HG02571 (cell line): ENCODE data around the gene CUL7.
A peak's percentile ranks its signal among the peaks of the same experiment; 100 is the strongest.
"Not testable (repeated sequence)": the region's sequence is repeated elsewhere in the genome, so short reads cannot be mapped to it uniquely, and the experiment has no call there.

Experiments used
- ATAC-seq: cut with Tn5 transposase; IDR thresholded peaks from one replicate; pipeline ENCODE4 v1.9.1; 2021; ENCODE audit warnings: mild to moderate bottlenecking, moderate library complexity; ENCODE audit not compliant: unreplicated experiment

Gene CUL7

DNA sequence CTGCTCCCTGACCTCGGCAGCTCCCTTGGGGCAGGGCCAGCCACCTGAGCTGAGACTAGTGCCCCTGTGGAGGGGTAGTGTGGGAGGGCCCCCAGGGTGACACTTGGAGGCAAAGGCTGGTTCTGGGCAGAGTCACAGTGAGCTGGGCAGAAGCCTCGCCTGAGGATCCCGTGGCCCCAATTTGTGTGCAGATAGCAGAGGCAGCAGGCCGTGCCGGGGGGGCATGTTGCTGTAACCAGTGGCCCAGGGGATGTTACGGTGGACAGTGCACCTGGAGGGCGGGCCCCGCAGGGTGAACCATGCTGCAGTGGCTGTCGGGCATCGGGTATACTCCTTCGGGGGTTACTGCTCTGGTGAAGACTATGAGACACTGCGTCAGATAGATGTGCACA, 36.7 kb downstream of the CUL7 start:
- ATAC-seq = no peak

- no peak for ATAC-seq
Measured at GRCh38 chr6:43016176-43016942, 37.3 kb downstream of the CUL7 start.

GRCh38 chr6:43014434-43014909, 39.2 kb downstream of the CUL7 start:
- ATAC-seq = no peak

DNA sequence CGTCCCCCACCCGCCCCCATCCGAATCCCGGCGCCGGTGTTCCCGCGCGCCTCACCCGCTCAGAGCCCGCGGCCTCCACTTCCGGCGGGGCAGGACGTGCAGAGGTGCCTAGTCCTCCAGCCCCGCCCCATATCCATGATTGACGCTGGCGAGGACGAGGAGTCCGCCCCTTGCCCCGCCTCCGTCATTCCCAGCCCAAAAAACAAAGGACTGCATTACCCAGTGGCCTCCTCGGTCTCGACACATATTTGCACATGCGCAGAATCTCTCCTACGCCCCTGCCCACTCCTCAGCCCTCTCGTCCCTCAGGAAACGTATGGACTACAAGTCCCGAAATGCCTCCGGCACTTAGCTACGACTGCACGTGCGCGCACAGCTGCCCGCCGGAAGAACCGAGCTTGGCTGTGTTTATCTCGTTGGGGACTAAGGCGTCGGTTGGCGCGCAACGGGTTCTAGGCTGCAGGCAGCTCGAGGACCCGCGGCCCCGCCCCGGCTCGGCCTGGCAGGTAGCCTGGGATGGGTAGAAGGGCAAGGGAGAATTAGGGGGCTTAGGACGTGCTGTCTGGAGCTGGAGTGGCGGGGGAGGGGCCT, 39.7 kb downstream of the CUL7 start, which contains the start of the genes KLHDC3 and MEA1:
KLHDC3 (plus strand) TSS at position 407 of the 591 bp plus-strand sequence. CDS start 2,944 bp downstream, outside the sequence.
MEA1 (minus strand) TSS at position 104 of the 591 bp plus-strand sequence. CDS start 133 bp downstream, outside the sequence.
- ATAC-seq = peak; percentile 91

DNA sequence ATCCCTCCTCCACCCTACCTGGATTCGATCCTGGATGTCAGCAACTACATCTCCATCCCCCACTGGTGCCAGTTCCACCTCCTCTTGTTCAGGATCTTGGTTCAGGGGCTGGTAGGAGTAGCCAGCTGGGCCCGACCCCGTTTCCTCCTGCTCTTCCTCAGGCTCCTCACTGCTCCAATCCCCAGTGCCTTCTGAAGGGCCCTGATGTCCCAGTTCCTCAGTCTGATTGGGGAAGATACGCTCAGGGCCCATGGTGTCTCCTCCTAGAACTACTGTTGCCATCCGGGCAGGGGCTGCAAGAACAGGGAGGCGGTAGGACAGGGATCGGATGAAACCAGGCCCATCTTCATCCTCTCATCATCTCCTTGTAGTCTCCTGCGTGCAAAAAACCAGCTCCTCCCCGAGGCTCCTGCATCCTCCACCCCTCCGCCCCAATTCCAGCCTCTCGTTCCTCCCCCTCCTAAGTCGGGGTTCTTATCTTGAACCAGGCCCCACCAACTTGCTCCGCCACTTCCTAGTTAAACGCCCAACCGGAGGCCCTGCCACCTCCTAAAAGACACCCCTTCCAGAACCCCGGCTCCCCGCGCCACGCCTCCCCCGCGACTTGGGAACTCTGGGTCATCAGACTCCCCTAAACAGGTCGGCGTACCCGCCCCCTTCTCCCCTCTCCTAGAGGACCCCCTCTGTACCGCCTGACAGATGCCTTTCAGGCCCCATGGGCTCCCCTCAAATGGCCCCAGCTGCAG, 40.4 kb downstream of the CUL7 start:
- ATAC-seq = no peak

- no peak for ATAC-seq
Measured at GRCh38 chr6:43012364-43012763, 41.3 kb downstream of the CUL7 start.

GRCh38 chr6:43011207-43011606, 42.4 kb downstream of the CUL7 start:
- no peak for ATAC-seq

GRCh38 chr6:43009124-43009523, 44.5 kb downstream of the CUL7 start:
- no peak for ATAC-seq

GRCh38 chr6:43007126-43007525, 46.5 kb downstream of the CUL7 start:
- no peak for ATAC-seq

GRCh38 chr6:43006251-43006650, 47.4 kb downstream of the CUL7 start:
- ATAC-seq = no peak

DNA sequence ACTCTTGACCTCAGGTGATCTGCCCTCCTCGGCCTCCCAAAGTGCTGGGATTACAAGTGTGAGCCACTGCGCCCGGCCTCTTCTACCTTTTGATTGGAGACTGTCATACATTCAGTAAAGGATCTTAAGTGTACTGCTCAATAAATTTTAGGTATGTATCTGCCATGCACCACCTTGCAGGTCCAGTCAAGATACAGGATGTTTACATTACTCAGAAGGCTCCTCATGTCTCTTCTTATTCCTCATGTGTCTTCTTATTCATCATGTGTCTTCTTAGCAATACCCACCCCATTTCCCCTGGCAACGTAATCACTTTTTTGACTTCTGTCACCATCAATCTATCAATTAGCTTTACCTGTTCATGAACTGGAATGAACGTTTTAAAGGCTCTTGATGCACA, 47.8 kb downstream of the CUL7 start:
- no peak for ATAC-seq

- no peak for ATAC-seq
Measured at GRCh38 chr6:43001843-43002242, 51.8 kb downstream of the CUL7 start.

DNA sequence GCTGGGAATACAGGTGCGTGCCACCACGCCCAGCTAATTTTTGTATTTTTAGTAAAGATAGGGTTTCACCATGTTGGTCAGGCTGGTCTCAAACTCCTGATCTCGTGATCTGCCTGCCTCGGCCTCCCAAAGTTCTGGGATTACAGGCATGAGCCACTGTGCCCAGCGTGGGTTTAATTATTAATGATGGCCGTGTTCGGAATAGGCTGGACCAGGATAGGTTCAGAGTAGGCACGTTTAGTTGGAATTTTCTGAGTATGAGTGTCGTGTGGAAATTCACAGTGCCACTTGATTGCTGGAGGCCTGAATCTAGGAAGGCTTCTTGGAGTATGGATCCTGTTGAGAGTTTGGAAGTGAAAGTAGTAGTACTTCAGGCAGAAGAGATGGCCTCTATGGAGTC, 55.4 kb downstream of the CUL7 start:
- not testable (repeated sequence) for ATAC-seq

GRCh38 chr6:42996513-42996912, 57.1 kb downstream of the CUL7 start:
- no peak for ATAC-seq

DNA sequence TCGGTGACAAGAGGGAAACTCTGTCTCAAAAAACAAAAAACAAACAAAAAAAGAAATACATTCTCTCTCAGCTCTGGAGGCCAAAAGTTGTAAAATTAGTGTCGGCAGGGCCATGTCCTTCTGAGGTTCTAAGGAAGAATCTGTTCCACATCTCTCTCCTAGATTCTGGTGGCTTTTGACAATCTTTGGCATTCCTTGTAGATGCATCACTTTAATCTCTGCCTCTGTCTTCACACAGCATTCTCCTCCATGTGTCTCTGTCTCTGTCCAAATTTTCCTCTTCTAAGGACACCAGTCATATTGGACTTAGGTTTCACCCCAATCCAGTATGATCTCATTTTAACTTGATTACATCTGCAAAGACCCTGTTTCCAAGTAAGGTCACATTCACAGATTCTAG, 60.2 kb downstream of the CUL7 start:
- ATAC-seq = no peak

- no peak for ATAC-seq
Measured at GRCh38 chr6:42989923-42990322, 63.7 kb downstream of the CUL7 start.

GRCh38 chr6:42988486-42989020, 65.1 kb downstream of the CUL7 start:
- no peak for ATAC-seq
